Measurements from ENCODE around the gene ADD2. TPM values are rescaled to one million over a fixed set of nuclear protein-coding genes. Genes with fewer than 3 reads are reported as not detected.
A peak's percentile ranks its signal among the peaks of the same experiment; 100 is the strongest.
"Not testable (repeated sequence)": the region's sequence is repeated elsewhere in the genome, so short reads cannot be mapped to it uniquely, and the experiment has no call there.

The ADD2 gene
- total and polyA plus RNA-seq, 4 donors: 0.08 to 156 (median 0.16) TPM; not detected in 1

GRCh38 chr2:70626254-70626990, 141.6 kb downstream of the ADD2 start:
- no peaks in the 10 kb centered on the region for H3K36me3 ChIP-seq (ENCODE audit: control insufficient read depth in 4 of 4, insufficient read depth in 3 of 4, low read depth in 1 of 4, low read length in 3 of 4)
- H3K4me3 ChIP-seq (ENCODE audit: low read depth in 1 of 3, low read length in 3 of 3): no peak overlapping the region
- DNase-seq (ENCODE audit: low spot score): peak; percentile 55
- peak; percentile 13 for TF ChIP-seq NR2F2 (IDR thresholded peaks at IDR 0.05)
- TF ChIP-seq TAF1 (conservative IDR thresholded peaks at IDR 0.05): no peak
- peak; percentile 25 to 37 for TF ChIP-seq RXRA (IDR thresholded peaks at IDR 0.05)
- TF ChIP-seq HNF4G (IDR thresholded peaks at IDR 0.05): no peak
- H3K9me3 ChIP-seq (ENCODE audit: control insufficient read depth in 4 of 4, low read length in 3 of 4): no peaks in the 10 kb centered on the region
- 85% methylated on average over 13 of the region's 13 CpGs for WGBS
- H3K27ac ChIP-seq (ENCODE audit: low read depth in 1 of 2, low read length in 2 of 2): no peak overlapping the region
- no peak overlapping the region for H3K9ac ChIP-seq (ENCODE audit: low read depth in 1 of 2, low read length in 2 of 2)
- no peaks in the 10 kb centered on the region for H3K4me1 ChIP-seq (ENCODE audit: control insufficient read depth in 4 of 4, insufficient read depth in 4 of 4, low read length in 3 of 4)
- no peaks in the 10 kb centered on the region for H3K27me3 ChIP-seq (ENCODE audit: control insufficient read depth in 4 of 4, insufficient read depth in 4 of 4, low read length in 3 of 4)

DNA sequence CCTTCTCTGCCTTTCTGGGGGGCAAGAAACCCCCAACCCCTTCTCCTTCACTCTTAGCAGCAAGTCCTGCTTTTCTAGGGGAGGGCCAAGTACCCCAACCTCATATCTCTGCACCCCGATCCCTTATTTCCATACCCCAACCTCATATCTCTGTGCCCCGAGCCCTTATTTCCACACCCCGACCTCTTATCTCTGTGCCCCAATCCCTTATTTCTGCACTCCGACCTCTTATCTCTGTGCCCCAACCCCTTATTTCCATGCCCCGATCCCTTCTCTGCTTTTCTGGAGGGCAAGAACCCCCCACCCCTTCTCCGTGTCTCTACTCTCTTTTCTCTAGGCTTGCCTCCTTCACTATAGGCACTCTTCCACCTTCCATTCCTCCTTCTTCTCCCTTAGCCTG, 146.5 kb downstream of the ADD2 start:
- H3K9ac ChIP-seq (ENCODE audit: low read depth in 1 of 2, low read length in 2 of 2); H3K27me3 ChIP-seq (ENCODE audit: control insufficient read depth in 4 of 4, insufficient read depth in 4 of 4, low read length in 3 of 4); DNase-seq (ENCODE audit: low spot score); H3K27ac ChIP-seq (ENCODE audit: low read depth in 1 of 2, low read length in 2 of 2); H3K36me3 ChIP-seq (ENCODE audit: control insufficient read depth in 4 of 4, insufficient read depth in 3 of 4, low read depth in 1 of 4, low read length in 3 of 4); H3K4me3 ChIP-seq (ENCODE audit: low read depth in 1 of 3, low read length in 3 of 3); H3K4me1 ChIP-seq (ENCODE audit: control insufficient read depth in 4 of 4, insufficient read depth in 4 of 4, low read length in 3 of 4); H3K9me3 ChIP-seq (ENCODE audit: control insufficient read depth in 4 of 4, low read length in 3 of 4): not testable (repeated sequence)
- 79% methylated on average over 6 of the region's 6 CpGs for WGBS

DNA sequence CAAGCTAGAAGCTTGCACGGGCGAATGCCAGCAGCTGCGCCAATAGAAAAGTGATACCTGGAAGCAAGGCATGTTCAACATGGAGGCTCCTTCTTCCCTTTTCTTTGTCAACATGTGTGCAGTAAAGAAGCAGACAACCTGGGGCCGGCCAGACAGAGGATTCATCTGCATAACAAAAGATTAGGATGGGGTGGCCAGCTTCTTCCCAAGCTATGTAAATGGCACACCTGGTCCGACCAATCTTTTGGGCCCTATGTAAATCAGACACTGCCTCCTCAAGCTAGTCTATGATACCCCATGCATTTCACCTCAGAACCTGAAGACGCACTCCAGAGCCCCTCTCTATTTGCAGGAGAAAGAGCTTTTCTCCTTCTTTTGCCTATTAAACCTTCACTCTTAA, 148.0 kb downstream of the ADD2 start:
- no peak for DNase-seq (ENCODE audit: low spot score)
- no peak overlapping the region for H3K9ac ChIP-seq (ENCODE audit: low read depth in 1 of 2, low read length in 2 of 2)
- no peak overlapping the region for H3K27ac ChIP-seq (ENCODE audit: low read depth in 1 of 2, low read length in 2 of 2)
- WGBS: 82% methylated on average over 6 of the region's 6 CpGs
- H3K4me3 ChIP-seq (ENCODE audit: low read depth in 1 of 3, low read length in 3 of 3): no peak overlapping the region
- no peaks in the 10 kb centered on the region for H3K9me3 ChIP-seq (ENCODE audit: control insufficient read depth in 4 of 4, low read length in 3 of 4)
- TF ChIP-seq MAX (IDR thresholded peaks at IDR 0.05) (no peak), YY1 (IDR thresholded peaks at IDR 0.05) (no peak), TAF1 (conservative IDR thresholded peaks at IDR 0.05) (no peak)
- TF ChIP-seq, protein P1, sequence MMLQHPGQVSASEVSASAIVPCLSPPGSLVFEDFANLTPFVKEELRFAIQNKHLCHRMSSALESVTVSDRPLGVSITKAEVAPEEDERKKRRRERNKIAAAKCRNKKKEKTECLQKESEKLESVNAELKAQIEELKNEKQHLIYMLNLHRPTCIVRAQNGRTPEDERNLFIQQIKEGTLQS (IDR thresholded peaks at IDR 0.05): no peak
- no peaks in the 10 kb centered on the region for H3K36me3 ChIP-seq (ENCODE audit: control insufficient read depth in 4 of 4, insufficient read depth in 3 of 4, low read depth in 1 of 4, low read length in 3 of 4)
- peaks cover 0 to 4% (median 0%) of the 10 kb centered on the region in 4 donors for H3K27me3 ChIP-seq (ENCODE audit: control insufficient read depth in 4 of 4, insufficient read depth in 4 of 4, low read length in 3 of 4)
- no peaks in the 10 kb centered on the region for H3K4me1 ChIP-seq (ENCODE audit: control insufficient read depth in 4 of 4, insufficient read depth in 4 of 4, low read length in 3 of 4)

GRCh38 chr2:70619167-70619566, 148.8 kb downstream of the ADD2 start:
- TF ChIP-seq CTCF (IDR thresholded peaks at IDR 0.05; ENCODE audit: low read depth, low read length, missing input control) (no peak), TAF1 (conservative IDR thresholded peaks at IDR 0.05) (no peak), HNF4G (IDR thresholded peaks at IDR 0.05) (no peak), REST (IDR thresholded peaks at IDR 0.05) (no peak), FOXA1 (IDR thresholded peaks at IDR 0.05) (no peak)
- Histone ChIP-seq H3K27ac (ENCODE audit: low read depth in 1 of 2, low read length in 2 of 2) (no peak overlapping the region), H3K4me1 (ENCODE audit: control insufficient read depth in 4 of 4, insufficient read depth in 4 of 4, low read length in 3 of 4) (no peaks in the 10 kb centered on the region), H3K36me3 (ENCODE audit: control insufficient read depth in 4 of 4, insufficient read depth in 3 of 4, low read depth in 1 of 4, low read length in 3 of 4) (no peaks in the 10 kb centered on the region), H3K9ac (ENCODE audit: low read depth in 1 of 2, low read length in 2 of 2) (no peak overlapping the region), H3K27me3 (ENCODE audit: control insufficient read depth in 4 of 4, insufficient read depth in 4 of 4, low read length in 3 of 4) (peaks cover 0 to 4% (median 0%) of the 10 kb centered on the region in 4 donors), H3K4me3 (ENCODE audit: low read depth in 1 of 3, low read length in 3 of 3) (no peak overlapping the region), H3K9me3 (ENCODE audit: control insufficient read depth in 4 of 4, low read length in 3 of 4) (no peaks in the 10 kb centered on the region)
- WGBS: 63% methylated on average over 3 of the region's 3 CpGs
- DNase-seq (ENCODE audit: low spot score): no peak

All from liver (tissue), 9 donors.